HepG2 (cell line): ENCODE measurements around the gene KMT5C. TPM values are rescaled to one million over a fixed set of nuclear protein-coding genes. Genes with fewer than 3 reads are reported as not detected.

Experiments
- MAZ ChIP-seq, 2 experiments: sonication (generic) in 1 of 2; formaldehyde crosslinking in 1 of 2; IDR thresholded peaks; 2 replicates each; pipeline versions ENCODE4 v1.5.0 to v1.6.1; 2012 to 2020; ENCODE audit warnings: low read depth in 2 of 2, mild to moderate bottlenecking in 2 of 2, borderline replicate concordance in 1 of 2, improper control_type of control experiment in 1 of 2, low read length in 1 of 2, missing genetic modification reagents in 1 of 2, moderate library complexity in 1 of 2
- NFATC3 ChIP-seq: sonication (generic); formaldehyde crosslinking; IDR thresholded peaks from 2 replicates; pipeline ENCODE4 v1.5.1; 2020; ENCODE audit warnings: mild to moderate bottlenecking, missing genetic modification reagents
- TRIM24 ChIP-seq: sonication (generic); formaldehyde crosslinking; IDR thresholded peaks from 2 replicates; pipeline ENCODE4 v1.8.0; 2022; ENCODE audit warnings: mild to moderate bottlenecking, missing genetic modification reagents
- YY1 ChIP-seq: IDR thresholded peaks from 2 replicates; pipeline ENCODE4 v1.6.1; 2011; ENCODE audit warnings: low read length, low read depth, moderate library complexity, mild to moderate bottlenecking; ENCODE audit not compliant: insufficient read depth, insufficient replicate concordance
- ZNF572 ChIP-seq: sonication (generic); formaldehyde crosslinking; IDR thresholded peaks from 2 replicates; pipeline ENCODE4 v1.5.1; 2020; ENCODE audit warnings: mild to moderate bottlenecking, missing genetic modification reagents
- ZNF777 ChIP-seq: sonication (generic); formaldehyde crosslinking; IDR thresholded peaks from 2 replicates; pipeline ENCODE4 v1.4.0; 2020; ENCODE audit warnings: missing genetic modification reagents
- ZNF792 ChIP-seq: IDR thresholded peaks from 2 replicates; pipeline ENCODE4 v1.6.1; 2016
- polyA plus RNA-seq, 8 experiments: library from polyadenylated mRNA; depleted of rRNA in 3 of 8; stranded (reverse) in 7 of 8; unstranded in 1 of 8; fragments of >200 nt; fragmentation: Illumina TruSeq in 4 of 8; extraction: Trizol in 4 of 8; gene quantifications; 2 replicates each; pipeline versions ENCODE4 v1.2.1 to v1.2.3, GENCODE V29; 2011 to 2016; ENCODE audit warnings: low read depth in 4 of 8, missing spikeins in 1 of 8, mixed read lengths in 1 of 8; ENCODE audit not compliant: insufficient read depth in 1 of 8
- total RNA-seq, 5 experiments: library from RNA; depleted of rRNA; stranded (reverse); fragments of >200 nt; fragmentation: Illumina TruSeq; extraction: Trizol; gene quantifications; 2 replicates each; pipeline ENCODE4 v1.2.3, GENCODE V29; 2016; ENCODE audit warnings: low read depth in 1 of 5
- TF ChIP-seq, protein P1 (sequence below): sonication (generic); formaldehyde crosslinking; IDR thresholded peaks from 2 replicates; pipeline ENCODE4 v1.4.0; 2020; ENCODE audit warnings: missing genetic modification reagents
- TF ChIP-seq, protein P2 (sequence below): sonication (generic); formaldehyde crosslinking; IDR thresholded peaks from 2 replicates; pipeline ENCODE4 v1.8.0; 2022; ENCODE audit warnings: missing genetic modification reagents, mild to moderate bottlenecking, inconsistent platforms, borderline replicate concordance
- TF ChIP-seq, protein P3 (sequence below): sonication (generic); formaldehyde crosslinking; IDR thresholded peaks from 2 replicates; pipeline ENCODE4 v1.4.0; 2020; ENCODE audit warnings: missing genetic modification reagents

Gene KMT5C
- total and polyA plus RNA-seq, 2 of the 13 experiments (the other 11 are each of a cell fraction or from before 2014, with no cell fraction given) = 5.5 to 9.0 TPM

DNA sequence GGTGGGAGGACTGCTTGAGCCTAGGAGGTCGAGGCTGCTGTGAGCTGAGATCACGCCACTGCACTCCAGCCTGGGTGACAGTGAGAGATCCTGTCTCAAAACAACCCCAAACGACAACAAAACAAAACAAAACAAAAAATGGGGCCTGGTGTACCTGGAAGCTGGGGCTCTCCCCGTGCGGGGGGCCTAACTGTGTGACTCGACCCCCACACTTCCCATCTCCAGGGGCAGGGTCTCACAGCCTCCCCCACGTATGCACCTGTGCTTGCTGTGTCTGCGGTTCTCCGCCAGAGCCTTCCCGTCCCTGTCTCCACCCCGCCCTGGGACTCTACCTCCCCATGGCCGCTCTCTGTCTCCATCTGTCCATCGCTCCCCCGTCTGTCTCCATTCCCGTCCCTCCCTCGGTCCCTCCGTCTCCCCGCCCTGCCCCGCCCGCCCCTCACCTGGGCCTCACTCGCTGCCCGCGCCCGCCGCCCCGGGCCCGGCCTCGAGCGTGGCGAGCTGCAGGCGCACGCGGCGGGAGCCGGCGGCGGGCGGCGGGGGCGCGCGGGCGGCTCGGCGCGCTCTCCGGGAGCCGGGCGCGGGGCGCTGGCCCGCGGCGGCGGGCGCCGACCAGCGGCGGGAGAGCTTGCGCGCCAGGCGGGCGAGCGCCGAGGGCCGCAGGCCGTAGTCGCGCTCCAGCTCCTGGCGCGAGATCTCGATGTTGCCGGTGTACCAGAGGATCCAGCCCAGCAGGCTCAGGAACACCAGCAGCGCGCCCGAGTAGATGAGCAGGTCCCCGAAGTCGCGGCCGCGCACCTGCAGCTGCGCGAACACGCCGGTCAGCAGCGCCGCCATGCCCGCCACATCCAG lies 43.8 kb downstream of the KMT5C start (continued):
- TF ChIP-seq, protein P1, sequence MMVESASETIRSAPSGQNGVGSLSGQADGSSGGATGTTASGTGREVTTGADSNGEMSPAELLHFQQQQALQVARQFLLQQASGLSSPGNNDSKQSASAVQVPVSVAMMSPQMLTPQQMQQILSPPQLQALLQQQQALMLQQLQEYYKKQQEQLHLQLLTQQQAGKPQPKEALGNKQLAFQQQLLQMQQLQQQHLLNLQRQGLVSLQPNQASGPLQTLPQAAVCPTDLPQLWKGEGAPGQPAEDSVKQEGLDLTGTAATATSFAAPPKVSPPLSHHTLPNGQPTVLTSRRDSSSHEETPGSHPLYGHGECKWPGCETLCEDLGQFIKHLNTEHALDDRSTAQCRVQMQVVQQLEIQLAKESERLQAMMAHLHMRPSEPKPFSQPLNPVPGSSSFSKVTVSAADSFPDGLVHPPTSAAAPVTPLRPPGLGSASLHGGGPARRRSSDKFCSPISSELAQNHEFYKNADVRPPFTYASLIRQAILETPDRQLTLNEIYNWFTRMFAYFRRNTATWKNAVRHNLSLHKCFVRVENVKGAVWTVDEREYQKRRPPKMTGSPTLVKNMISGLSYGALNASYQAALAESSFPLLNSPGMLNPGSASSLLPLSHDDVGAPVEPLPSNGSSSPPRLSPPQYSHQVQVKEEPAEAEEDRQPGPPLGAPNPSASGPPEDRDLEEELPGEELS = no peak
- TF ChIP-seq, protein P2, sequence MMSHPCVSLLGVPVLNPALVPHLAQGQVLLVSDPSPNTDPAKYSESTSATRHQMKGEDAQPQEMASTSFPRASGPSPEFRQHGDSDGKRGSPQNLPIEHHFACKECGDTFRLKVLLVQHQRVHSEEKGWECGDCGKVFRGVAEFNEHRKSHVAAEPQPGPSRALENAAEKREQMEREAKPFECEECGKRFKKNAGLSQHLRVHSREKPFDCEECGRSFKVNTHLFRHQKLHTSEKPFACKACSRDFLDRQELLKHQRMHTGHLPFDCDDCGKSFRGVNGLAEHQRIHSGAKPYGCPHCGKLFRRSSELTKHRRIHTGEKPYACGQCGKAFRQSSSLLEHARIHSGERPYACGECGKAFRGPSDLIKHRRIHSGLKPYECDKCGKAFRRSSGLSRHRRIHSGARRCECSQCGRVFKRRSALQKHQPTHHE = no peak
- TF ChIP-seq ZNF792 (no peak), YY1 (no peak), TRIM24 (CRISPR knock-in tag) (no peak), MAZ (IDR thresholded peaks at IDR 0.05; ENCODE audit: borderline replicate concordance, low read depth, low read length) (no peak), MAZ (CRISPR knock-in tag; IDR thresholded peaks at IDR 0.05; ENCODE audit: low read depth) (no peak), ZNF777 (no peak), ZNF572 (CRISPR knock-in tag) (no peak), NFATC3 (CRISPR knock-in tag) (no peak)
- TF ChIP-seq, protein P3, sequence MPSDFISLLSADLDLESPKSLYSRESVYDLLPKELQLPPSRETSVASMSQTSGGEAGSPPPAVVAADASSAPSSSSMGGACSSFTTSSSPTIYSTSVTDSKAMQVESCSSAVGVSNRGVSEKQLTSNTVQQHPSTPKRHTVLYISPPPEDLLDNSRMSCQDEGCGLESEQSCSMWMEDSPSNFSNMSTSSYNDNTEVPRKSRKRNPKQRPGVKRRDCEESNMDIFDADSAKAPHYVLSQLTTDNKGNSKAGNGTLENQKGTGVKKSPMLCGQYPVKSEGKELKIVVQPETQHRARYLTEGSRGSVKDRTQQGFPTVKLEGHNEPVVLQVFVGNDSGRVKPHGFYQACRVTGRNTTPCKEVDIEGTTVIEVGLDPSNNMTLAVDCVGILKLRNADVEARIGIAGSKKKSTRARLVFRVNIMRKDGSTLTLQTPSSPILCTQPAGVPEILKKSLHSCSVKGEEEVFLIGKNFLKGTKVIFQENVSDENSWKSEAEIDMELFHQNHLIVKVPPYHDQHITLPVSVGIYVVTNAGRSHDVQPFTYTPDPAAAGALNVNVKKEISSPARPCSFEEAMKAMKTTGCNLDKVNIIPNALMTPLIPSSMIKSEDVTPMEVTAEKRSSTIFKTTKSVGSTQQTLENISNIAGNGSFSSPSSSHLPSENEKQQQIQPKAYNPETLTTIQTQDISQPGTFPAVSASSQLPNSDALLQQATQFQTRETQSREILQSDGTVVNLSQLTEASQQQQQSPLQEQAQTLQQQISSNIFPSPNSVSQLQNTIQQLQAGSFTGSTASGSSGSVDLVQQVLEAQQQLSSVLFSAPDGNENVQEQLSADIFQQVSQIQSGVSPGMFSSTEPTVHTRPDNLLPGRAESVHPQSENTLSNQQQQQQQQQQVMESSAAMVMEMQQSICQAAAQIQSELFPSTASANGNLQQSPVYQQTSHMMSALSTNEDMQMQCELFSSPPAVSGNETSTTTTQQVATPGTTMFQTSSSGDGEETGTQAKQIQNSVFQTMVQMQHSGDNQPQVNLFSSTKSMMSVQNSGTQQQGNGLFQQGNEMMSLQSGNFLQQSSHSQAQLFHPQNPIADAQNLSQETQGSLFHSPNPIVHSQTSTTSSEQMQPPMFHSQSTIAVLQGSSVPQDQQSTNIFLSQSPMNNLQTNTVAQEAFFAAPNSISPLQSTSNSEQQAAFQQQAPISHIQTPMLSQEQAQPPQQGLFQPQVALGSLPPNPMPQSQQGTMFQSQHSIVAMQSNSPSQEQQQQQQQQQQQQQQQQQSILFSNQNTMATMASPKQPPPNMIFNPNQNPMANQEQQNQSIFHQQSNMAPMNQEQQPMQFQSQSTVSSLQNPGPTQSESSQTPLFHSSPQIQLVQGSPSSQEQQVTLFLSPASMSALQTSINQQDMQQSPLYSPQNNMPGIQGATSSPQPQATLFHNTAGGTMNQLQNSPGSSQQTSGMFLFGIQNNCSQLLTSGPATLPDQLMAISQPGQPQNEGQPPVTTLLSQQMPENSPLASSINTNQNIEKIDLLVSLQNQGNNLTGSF = no peak
- TF ChIP-seq, all 625 proteins: peak for 0
